ENCODE results near the gene INPP5A. TPM values are rescaled to one million over a fixed set of nuclear protein-coding genes. Genes with fewer than 3 reads are reported as not detected.

Gene INPP5A
- total and polyA plus RNA-seq, 10 of the 15 experiments (the other 5 are each of a cell fraction or from before 2014, with no cell fraction given): 0.52 to 15.0 (median 6.3) TPM

GRCh38 chr10:132585732-132586722, 48.4 kb downstream of the INPP5A start:
- Histone ChIP-seq H3K79me2 (ENCODE audit: control insufficient read depth, insufficient read depth, low read length) (no peaks in the 10 kb centered on the region; the same call in 1 of the 2 replicates), H3K27me3 (replicated peaks in 1 of 2; ENCODE audit: control insufficient read depth in 2 of 2, insufficient read depth in 2 of 2, low read length in 1 of 2) (no peaks in the 10 kb centered on the region), H4K20me1 (ENCODE audit: control insufficient read depth, insufficient read depth) (no peaks in the 10 kb centered on the region), H2AFZ (ENCODE audit: control insufficient read depth, low read depth, low read length) (no peak overlapping the region), H3K4me1 (ENCODE audit: control insufficient read depth, insufficient read depth, low read length) (peaks cover 9% of the 10 kb centered on the region), H3K27ac (ENCODE audit: control insufficient read depth, insufficient read depth) (no peak overlapping the region), H3K4me2 (ENCODE audit: control insufficient read depth, insufficient read depth) (no peak overlapping the region), H3K9me3 (replicated peaks; ENCODE audit: control insufficient read depth, insufficient read depth, low read length) (no peaks in the 10 kb centered on the region; the same call in 2 of the 3 replicates), H3K36me3 (ENCODE audit: control insufficient read depth in 2 of 2, insufficient read depth in 2 of 2, low read length in 1 of 2) (no peaks in the 10 kb centered on the region), H3K9ac (ENCODE audit: control insufficient read depth, insufficient read depth, low read length) (no peak overlapping the region), H3K4me3 (no peak overlapping the region)
- 67% methylated on average over 38 of the region's 38 CpGs for WGBS (ENCODE audit: insufficient coverage, insufficient replicate concordance, low lambda C conversion rate, missing lambda C conversion rate)
- no peak for FAIRE-seq
- TF ChIP-seq MAX (IDR thresholded peaks at IDR 0.05; ENCODE audit: low read depth, low read length) (no peak), EGR1 (IDR thresholded peaks at IDR 0.05; ENCODE audit: borderline replicate concordance in 1 of 2, low read depth in 2 of 2, low read length in 2 of 2) (no peak), ZNF24 (IDR thresholded peaks at IDR 0.05) (no peak), E4F1 (IDR thresholded peaks at IDR 0.05; ENCODE audit: borderline replicate concordance, partially characterized antibody) (no peak), ZNF592 (IDR thresholded peaks at IDR 0.05) (no peak), NFYB (IDR thresholded peaks at IDR 0.05; ENCODE audit: insufficient read depth, low read depth, low read length) (no peak)
- ChIA-PET SMC1A (ENCODE audit: uncharacterized antibody, unreplicated experiment) (no interaction called here), POLR2A (interaction anchor here (1.3 kb wide), 1 partner anchor 10 kb away, joined by 5 read pairs; no protein-coding TSS in a partner anchor), RAD21 (ENCODE audit: unreplicated experiment) (no interaction called here), CTCF (interaction anchor here (0.7 kb wide), 1 partner anchor 220 kb away, joined by 3 read pairs; no protein-coding TSS in a partner anchor)
- no TSS peak for BruUV-seq (replicated peaks)
- DNase-seq (ENCODE audit: low read depth, low spot score): no peak
- intact Hi-C loops (cut with micrococcal nuclease; ENCODE audit: unreplicated experiment): no loop called here
- no peak for ATAC-seq
- in situ Hi-C loops (cut with MboI): no loop called here

All from GM12878 (cell line).